ENCODE measurements around the gene SPI1.

Gene SPI1

GRCh38 chr11:47373876-47374719 is 4.2 kb downstream of the SPI1 start:
- Histone ChIP-seq H2AFZ (ENCODE audit: low read depth, low read length, severe bottlenecking) (no peak overlapping the region), H3K9ac (ENCODE audit: low read length) (no peak overlapping the region), H3K79me2 (ENCODE audit: insufficient read depth, low read length) (peaks cover 48% of the 10 kb centered on the region), H4K20me1 (ENCODE audit: low read depth, low read length) (no peaks in the 10 kb centered on the region), H3K9me3 (ENCODE audit: insufficient read depth, low read length) (no peaks in the 10 kb centered on the region), H3K27ac (ENCODE audit: low read depth, low read length) (peak overlapping the region; percentile 18; the same call in 1 of the 2 replicates), H3K36me3 (ENCODE audit: low read length) (no peaks in the 10 kb centered on the region), H3K4me3 (ENCODE audit: insufficient read depth, low read length, poor library complexity, severe bottlenecking) (no peak overlapping the region), H3K27me3 (ENCODE audit: low read length) (no peaks in the 10 kb centered on the region), H3F3A (ENCODE audit: insufficient read depth) (no peaks in the 10 kb centered on the region), H3K4me2 (ENCODE audit: low read depth, low read length, poor library complexity, severe bottlenecking) (no peak overlapping the region), H3K9me2 (replicated peaks; ENCODE audit: insufficient read depth, low read length) (no peaks in the 10 kb centered on the region)
- no peak for TF ChIP-seq EZH2phosphoT487 (conservative IDR thresholded peaks at IDR 0.05; ENCODE audit: low read length)
- peak; percentile 94 for TF ChIP-seq CTCF (IDR thresholded peaks at IDR 0.05; ENCODE audit: insufficient read depth, low read length, poor library complexity, severe bottlenecking)

- no peaks in the 10 kb centered on the region for H3K36me3 ChIP-seq (ENCODE audit: low read length)
- no peak overlapping the region for H2AFZ ChIP-seq (ENCODE audit: low read depth, low read length, severe bottlenecking)
- H3F3A ChIP-seq (ENCODE audit: insufficient read depth), result no peaks in the 10 kb centered on the region
- no peaks in the 10 kb centered on the region for H3K9me2 ChIP-seq (replicated peaks; ENCODE audit: insufficient read depth, low read length)
- H3K27ac ChIP-seq (ENCODE audit: low read depth, low read length), result no peak overlapping the region
- H4K20me1 ChIP-seq (ENCODE audit: low read depth, low read length), result no peaks in the 10 kb centered on the region
- H3K4me3 ChIP-seq (ENCODE audit: insufficient read depth, low read length, poor library complexity, severe bottlenecking), result no peak overlapping the region
- H3K4me2 ChIP-seq (ENCODE audit: low read depth, low read length, poor library complexity, severe bottlenecking), result no peak overlapping the region
- H3K27me3 ChIP-seq (ENCODE audit: low read length), result no peaks in the 10 kb centered on the region
- TF ChIP-seq CTCF (IDR thresholded peaks at IDR 0.05; ENCODE audit: insufficient read depth, low read length, poor library complexity, severe bottlenecking), result no peak
- no peaks in the 10 kb centered on the region for H3K9me3 ChIP-seq (ENCODE audit: insufficient read depth, low read length)
- H3K9ac ChIP-seq (ENCODE audit: low read length), result no peak overlapping the region
- H3K79me2 ChIP-seq (ENCODE audit: insufficient read depth, low read length), result peaks cover 46% of the 10 kb centered on the region
Measured at GRCh38 chr11:47372422-47372821, 5.9 kb downstream of the SPI1 start.

- Histone ChIP-seq H3F3A (ENCODE audit: insufficient read depth) (no peaks in the 10 kb centered on the region), H3K9me2 (replicated peaks; ENCODE audit: insufficient read depth, low read length) (no peaks in the 10 kb centered on the region), H3K4me3 (ENCODE audit: insufficient read depth, low read length, poor library complexity, severe bottlenecking) (no peak overlapping the region), H3K4me2 (ENCODE audit: low read depth, low read length, poor library complexity, severe bottlenecking) (no peak overlapping the region), H3K36me3 (ENCODE audit: low read length) (no peaks in the 10 kb centered on the region), H4K20me1 (ENCODE audit: low read depth, low read length) (no peaks in the 10 kb centered on the region), H3K9ac (ENCODE audit: low read length) (no peak overlapping the region), H3K27ac (ENCODE audit: low read depth, low read length) (no peak overlapping the region; the same call in 1 of the 2 replicates), H3K79me2 (ENCODE audit: insufficient read depth, low read length) (peaks cover 52% of the 10 kb centered on the region), H3K9me3 (ENCODE audit: insufficient read depth, low read length) (no peaks in the 10 kb centered on the region), H3K27me3 (ENCODE audit: low read length) (no peaks in the 10 kb centered on the region), H2AFZ (ENCODE audit: low read depth, low read length, severe bottlenecking) (no peak overlapping the region)
- TF ChIP-seq EZH2phosphoT487 (conservative IDR thresholded peaks at IDR 0.05; ENCODE audit: low read length) (no peak), CTCF (IDR thresholded peaks at IDR 0.05; ENCODE audit: insufficient read depth, low read length, poor library complexity, severe bottlenecking) (no peak)
Measured at GRCh38 chr11:47369676-47370075, 8.7 kb downstream of the SPI1 start.

All from SU-DHL-6 (cell line).